HEK293 (cell line): Measurements from ENCODE around the gene PPP1R3E.

Source experiments
- GLI2 ChIP-seq: fragments of 450-650 bp; formaldehyde crosslinking; IDR thresholded peaks from 2 replicates; pipeline ENCODE4; 2017; ENCODE audit warnings: missing biosample characterization, missing genetic modification characterization, low read depth, borderline replicate concordance
- OVOL3 ChIP-seq: fragments of 450-650 bp; formaldehyde crosslinking; IDR thresholded peaks from 2 replicates; pipeline ENCODE4 v1.5.1; 2016; ENCODE audit warnings: missing biosample characterization, missing genetic modification characterization
- SP2 ChIP-seq: fragments of 450-650 bp; formaldehyde crosslinking; IDR thresholded peaks from 2 replicates; pipeline ENCODE4 v1.5.1; 2016; ENCODE audit warnings: missing biosample characterization, missing genetic modification characterization
- ZBTB21 ChIP-seq: fragments of 450-650 bp; formaldehyde crosslinking; IDR thresholded peaks from 2 replicates; pipeline ENCODE4 v1.5.1; 2017; ENCODE audit warnings: missing biosample characterization, missing genetic modification characterization
- ZNF169 ChIP-seq: fragments of 450-650 bp; formaldehyde crosslinking; IDR thresholded peaks from 2 replicates; pipeline ENCODE4 v1.5.1; 2016; ENCODE audit warnings: missing biosample characterization, missing genetic modification characterization
- ZNF221 ChIP-seq: fragments of 450-650 bp; formaldehyde crosslinking; IDR thresholded peaks from 2 replicates; pipeline ENCODE4 v1.5.1; 2017; ENCODE audit warnings: missing biosample characterization, missing genetic modification characterization, borderline replicate concordance
- ZNF510 ChIP-seq: fragments of 450-650 bp; formaldehyde crosslinking; IDR thresholded peaks from 2 replicates; pipeline ENCODE4 v1.5.1; 2018; ENCODE audit warnings: mild to moderate bottlenecking, missing genetic modification characterization, missing biosample characterization; ENCODE audit not compliant: insufficient replicate concordance
- ZNF610 ChIP-seq: fragments of 450-650 bp; formaldehyde crosslinking; IDR thresholded peaks from 2 replicates; pipeline ENCODE4 v1.5.1; 2016; ENCODE audit warnings: missing biosample characterization, missing genetic modification characterization, borderline replicate concordance
- ZNF677 ChIP-seq: fragments of 450-650 bp; IDR thresholded peaks from 2 replicates; pipeline ENCODE4 v1.5.0; 2018; ENCODE audit warnings: missing biosample characterization, mild to moderate bottlenecking, missing genetic modification characterization, moderate library complexity
- ZNF768 ChIP-seq: fragments of 450-650 bp; formaldehyde crosslinking; IDR thresholded peaks from 2 replicates; pipeline ENCODE4 v1.5.1; 2018; ENCODE audit warnings: missing biosample characterization, mild to moderate bottlenecking, missing genetic modification characterization
- ZNF791 ChIP-seq: fragments of 450-650 bp; formaldehyde crosslinking; IDR thresholded peaks from 2 replicates; pipeline ENCODE4 v1.5.1; 2016; ENCODE audit warnings: missing biosample characterization, missing genetic modification characterization
- TF ChIP-seq, protein P1 (sequence below): fragments of 450-650 bp; formaldehyde crosslinking; IDR thresholded peaks from 2 replicates; pipeline ENCODE4 v1.5.1; 2016; ENCODE audit warnings: missing biosample characterization, missing genetic modification characterization, borderline replicate concordance
- TF ChIP-seq, protein P2 (sequence below): fragments of 450-650 bp; formaldehyde crosslinking; IDR thresholded peaks from 2 replicates; pipeline ENCODE4 v1.5.1; 2016; ENCODE audit warnings: missing biosample characterization, missing genetic modification characterization
- TF ChIP-seq, protein P3 (sequence below): fragments of 450-650 bp; formaldehyde crosslinking; IDR thresholded peaks from 2 replicates; pipeline ENCODE4 v1.5.0; 2017; ENCODE audit warnings: missing biosample characterization, missing genetic modification characterization, borderline replicate concordance
- TF ChIP-seq, protein P4 (sequence below): fragments of 450-650 bp; formaldehyde crosslinking; IDR thresholded peaks from 2 replicates; pipeline ENCODE4 v1.5.1; 2016; ENCODE audit warnings: missing biosample characterization, missing genetic modification characterization
- TF ChIP-seq, protein P5 (sequence below): sonication (generic); formaldehyde crosslinking; IDR thresholded peaks from 2 replicates; pipeline ENCODE4 v1.8.1; 2022; ENCODE audit warnings: mild to moderate bottlenecking, moderate library complexity, missing genetic modification reagents
- TF ChIP-seq, protein P6 (sequence below): fragments of 450-650 bp; formaldehyde crosslinking; IDR thresholded peaks from 2 replicates; pipeline ENCODE4 v1.5.1; 2017; ENCODE audit warnings: missing biosample characterization, mild to moderate bottlenecking, missing genetic modification characterization, moderate library complexity

The PPP1R3E gene

DNA sequence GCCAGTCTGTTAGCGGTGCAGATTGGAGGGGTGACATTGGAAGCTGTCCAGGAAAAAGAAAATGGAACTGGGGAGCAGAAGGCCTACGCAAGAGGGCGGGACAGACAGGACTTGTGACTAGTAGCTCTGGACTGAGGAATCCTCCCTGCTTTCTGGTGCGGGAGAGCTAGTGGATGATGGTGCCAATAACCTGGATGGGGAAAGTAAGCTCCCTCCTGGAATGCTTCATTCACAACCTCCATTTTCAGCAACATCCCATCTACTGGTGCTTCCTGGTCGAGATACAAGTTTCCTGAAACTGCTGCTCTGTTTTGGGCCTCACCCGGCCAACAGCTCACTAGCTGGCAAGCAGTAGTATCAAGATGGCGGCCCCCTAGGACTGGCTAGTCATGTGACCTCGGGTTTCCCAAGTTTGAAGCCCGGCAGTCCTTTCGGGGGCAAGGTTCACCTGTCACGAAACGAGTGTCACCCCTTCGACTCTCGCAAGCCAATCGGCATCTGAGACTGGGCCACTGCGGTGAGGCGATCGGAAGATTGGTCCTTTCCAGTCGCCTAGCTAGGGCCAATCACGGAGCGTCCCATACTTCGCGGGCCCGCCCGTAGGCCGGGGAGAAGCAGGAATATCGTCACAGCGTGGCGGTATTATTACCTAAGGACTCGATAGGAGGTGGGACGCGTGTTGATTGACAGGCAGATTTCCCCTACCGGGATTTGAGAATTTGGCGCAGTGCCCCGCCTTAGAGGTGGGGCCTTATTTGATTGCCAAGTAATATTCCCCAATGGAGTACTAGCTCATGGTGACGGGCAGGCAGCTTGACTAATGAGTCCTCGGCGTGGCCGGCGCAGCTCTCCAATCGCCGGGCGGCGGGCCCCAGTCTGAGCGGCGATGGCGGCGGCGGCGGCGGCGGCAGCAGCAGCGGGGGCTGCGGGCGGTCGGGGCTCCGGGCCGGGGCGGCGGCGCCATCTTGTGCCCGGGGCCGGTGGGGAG is 18.2 kb upstream of the PPP1R3E start, which contains the start of gene PABPN1 (continued):
- TF ChIP-seq, protein P1, sequence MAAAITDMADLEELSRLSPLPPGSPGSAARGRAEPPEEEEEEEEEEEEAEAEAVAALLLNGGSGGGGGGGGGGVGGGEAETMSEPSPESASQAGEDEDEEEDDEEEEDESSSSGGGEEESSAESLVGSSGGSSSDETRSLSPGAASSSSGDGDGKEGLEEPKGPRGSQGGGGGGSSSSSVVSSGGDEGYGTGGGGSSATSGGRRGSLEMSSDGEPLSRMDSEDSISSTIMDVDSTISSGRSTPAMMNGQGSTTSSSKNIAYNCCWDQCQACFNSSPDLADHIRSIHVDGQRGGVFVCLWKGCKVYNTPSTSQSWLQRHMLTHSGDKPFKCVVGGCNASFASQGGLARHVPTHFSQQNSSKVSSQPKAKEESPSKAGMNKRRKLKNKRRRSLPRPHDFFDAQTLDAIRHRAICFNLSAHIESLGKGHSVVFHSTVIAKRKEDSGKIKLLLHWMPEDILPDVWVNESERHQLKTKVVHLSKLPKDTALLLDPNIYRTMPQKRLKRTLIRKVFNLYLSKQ, result no peak
- peak; percentile 98 for TF ChIP-seq ZBTB21 (tag by site-specific recombination)
- TF ChIP-seq, protein P2, sequence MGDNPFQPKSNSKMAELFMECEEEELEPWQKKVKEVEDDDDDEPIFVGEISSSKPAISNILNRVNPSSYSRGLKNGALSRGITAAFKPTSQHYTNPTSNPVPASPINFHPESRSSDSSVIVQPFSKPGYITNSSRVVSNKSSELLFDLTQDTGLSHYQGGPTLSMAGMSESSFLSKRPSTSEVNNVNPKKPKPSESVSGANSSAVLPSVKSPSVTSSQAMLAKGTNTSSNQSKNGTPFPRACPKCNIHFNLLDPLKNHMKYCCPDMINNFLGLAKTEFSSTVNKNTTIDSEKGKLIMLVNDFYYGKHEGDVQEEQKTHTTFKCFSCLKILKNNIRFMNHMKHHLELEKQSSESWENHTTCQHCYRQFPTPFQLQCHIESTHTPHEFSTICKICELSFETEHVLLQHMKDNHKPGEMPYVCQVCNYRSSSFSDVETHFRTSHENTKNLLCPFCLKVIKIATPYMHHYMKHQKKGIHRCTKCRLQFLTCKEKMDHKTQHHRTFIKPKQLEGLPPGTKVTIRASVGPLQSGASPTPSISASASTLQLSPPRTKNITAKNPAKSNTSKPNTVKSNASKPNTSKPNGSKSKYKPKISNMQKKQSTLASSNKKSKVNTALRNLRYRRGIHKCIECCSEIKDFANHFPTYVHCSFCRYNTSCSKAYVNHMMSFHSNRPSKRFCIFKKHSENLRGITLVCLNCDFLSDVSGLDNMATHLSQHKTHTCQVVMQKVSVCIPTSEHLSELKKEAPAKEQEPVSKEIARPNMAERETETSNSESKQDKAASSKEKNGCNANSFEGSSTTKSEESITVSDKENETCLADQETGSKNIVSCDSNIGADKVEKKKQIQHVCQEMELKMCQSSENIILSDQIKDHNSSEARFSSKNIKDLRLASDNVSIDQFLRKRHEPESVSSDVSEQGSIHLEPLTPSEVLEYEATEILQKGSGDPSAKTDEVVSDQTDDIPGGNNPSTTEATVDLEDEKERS (tag by site-specific recombination), result no peak
- no peak for TF ChIP-seq ZNF768 (tag by site-specific recombination)
- no peak for TF ChIP-seq ZNF510
- no peak for TF ChIP-seq GLI2 (tag by site-specific recombination)
- peak; percentile 49; the same call in 1 of the 2 replicates for TF ChIP-seq ZNF610 (tag by site-specific recombination)
- peak; percentile 98 for TF ChIP-seq SP2 (tag by site-specific recombination)
- TF ChIP-seq, protein P3, sequence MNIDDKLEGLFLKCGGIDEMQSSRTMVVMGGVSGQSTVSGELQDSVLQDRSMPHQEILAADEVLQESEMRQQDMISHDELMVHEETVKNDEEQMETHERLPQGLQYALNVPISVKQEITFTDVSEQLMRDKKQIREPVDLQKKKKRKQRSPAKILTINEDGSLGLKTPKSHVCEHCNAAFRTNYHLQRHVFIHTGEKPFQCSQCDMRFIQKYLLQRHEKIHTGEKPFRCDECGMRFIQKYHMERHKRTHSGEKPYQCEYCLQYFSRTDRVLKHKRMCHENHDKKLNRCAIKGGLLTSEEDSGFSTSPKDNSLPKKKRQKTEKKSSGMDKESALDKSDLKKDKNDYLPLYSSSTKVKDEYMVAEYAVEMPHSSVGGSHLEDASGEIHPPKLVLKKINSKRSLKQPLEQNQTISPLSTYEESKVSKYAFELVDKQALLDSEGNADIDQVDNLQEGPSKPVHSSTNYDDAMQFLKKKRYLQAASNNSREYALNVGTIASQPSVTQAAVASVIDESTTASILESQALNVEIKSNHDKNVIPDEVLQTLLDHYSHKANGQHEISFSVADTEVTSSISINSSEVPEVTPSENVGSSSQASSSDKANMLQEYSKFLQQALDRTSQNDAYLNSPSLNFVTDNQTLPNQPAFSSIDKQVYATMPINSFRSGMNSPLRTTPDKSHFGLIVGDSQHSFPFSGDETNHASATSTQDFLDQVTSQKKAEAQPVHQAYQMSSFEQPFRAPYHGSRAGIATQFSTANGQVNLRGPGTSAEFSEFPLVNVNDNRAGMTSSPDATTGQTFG (tag by site-specific recombination), result no peak
- no peak for TF ChIP-seq ZNF221 (tag by site-specific recombination)
- TF ChIP-seq, protein P4, sequence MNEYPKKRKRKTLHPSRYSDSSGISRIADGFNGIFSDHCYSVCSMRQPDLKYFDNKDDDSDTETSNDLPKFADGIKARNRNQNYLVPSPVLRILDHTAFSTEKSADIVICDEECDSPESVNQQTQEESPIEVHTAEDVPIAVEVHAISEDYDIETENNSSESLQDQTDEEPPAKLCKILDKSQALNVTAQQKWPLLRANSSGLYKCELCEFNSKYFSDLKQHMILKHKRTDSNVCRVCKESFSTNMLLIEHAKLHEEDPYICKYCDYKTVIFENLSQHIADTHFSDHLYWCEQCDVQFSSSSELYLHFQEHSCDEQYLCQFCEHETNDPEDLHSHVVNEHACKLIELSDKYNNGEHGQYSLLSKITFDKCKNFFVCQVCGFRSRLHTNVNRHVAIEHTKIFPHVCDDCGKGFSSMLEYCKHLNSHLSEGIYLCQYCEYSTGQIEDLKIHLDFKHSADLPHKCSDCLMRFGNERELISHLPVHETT (tag by site-specific recombination), result peak; percentile 78
- no peak for TF ChIP-seq ZNF169
- no peak for TF ChIP-seq ZNF791
- no peak for TF ChIP-seq ZNF677 (tag by site-specific recombination)
- no peak for TF ChIP-seq OVOL3 (tag by site-specific recombination)
- TF ChIP-seq, protein P5, sequence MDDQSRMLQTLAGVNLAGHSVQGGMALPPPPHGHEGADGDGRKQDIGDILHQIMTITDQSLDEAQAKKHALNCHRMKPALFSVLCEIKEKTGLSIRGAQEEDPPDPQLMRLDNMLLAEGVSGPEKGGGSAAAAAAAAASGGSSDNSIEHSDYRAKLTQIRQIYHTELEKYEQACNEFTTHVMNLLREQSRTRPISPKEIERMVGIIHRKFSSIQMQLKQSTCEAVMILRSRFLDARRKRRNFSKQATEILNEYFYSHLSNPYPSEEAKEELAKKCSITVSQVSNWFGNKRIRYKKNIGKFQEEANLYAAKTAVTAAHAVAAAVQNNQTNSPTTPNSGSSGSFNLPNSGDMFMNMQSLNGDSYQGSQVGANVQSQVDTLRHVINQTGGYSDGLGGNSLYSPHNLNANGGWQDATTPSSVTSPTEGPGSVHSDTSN (CRISPR knock-in tag), result peak; percentile 97
- TF ChIP-seq, protein P6, sequence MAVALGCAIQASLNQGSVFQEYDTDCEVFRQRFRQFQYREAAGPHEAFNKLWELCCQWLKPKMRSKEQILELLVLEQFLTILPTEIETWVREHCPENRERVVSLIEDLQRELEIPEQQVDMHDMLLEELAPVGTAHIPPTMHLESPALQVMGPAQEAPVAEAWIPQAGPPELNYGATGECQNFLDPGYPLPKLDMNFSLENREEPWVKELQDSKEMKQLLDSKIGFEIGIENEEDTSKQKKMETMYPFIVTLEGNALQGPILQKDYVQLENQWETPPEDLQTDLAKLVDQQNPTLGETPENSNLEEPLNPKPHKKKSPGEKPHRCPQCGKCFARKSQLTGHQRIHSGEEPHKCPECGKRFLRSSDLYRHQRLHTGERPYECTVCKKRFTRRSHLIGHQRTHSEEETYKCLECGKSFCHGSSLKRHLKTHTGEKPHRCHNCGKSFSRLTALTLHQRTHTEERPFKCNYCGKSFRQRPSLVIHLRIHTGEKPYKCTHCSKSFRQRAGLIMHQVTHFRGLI, result 0 out of 2 replicates have a peak, but pooled peaks have one; percentile 40
